ENCODE data around the gene RAE1. TPM values are rescaled to one million over a fixed set of nuclear protein-coding genes. Genes with fewer than 3 reads are reported as not detected.

RAE1 gene
- polyA plus RNA-seq, 1 donor: 66.4 TPM

DNA sequence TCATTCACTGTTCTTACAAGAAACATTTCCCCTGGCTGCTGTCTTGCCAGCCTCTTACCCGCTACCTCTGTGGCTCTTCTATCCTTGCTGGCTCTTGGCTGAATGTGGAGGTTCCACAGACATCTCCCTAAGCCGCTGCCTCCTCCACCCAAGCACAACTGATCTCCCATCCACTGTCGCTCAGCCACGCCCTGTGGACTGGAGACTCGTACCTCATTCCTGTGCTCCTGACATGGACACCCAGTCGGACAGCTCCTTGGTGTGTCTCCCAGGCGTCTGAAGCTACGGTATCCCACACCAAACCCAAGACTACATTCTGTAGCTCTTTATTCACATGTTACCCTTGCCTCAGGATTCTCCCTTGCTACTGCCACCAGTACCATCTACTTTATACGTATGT lies 19.3 kb downstream of the RAE1 start:
- DNase-seq: no peak

GRCh38 chr20:57371363-57371762 lies 20.3 kb downstream of the RAE1 start:
- DNase-seq: no peak

- no peak for DNase-seq
Observed at GRCh38 chr20:57372157-57372556, 21.1 kb downstream of the RAE1 start.

- DNase-seq: no peak
Observed at GRCh38 chr20:57372581-57373350, 21.7 kb downstream of the RAE1 start.

GRCh38 chr20:57374343-57374930 lies 23.4 kb downstream of the RAE1 start:
- DNase-seq: no peak

- DNase-seq: no peak
Observed at GRCh38 chr20:57374931-57375651, 24.0 kb downstream of the RAE1 start.

- DNase-seq: no peak
Observed at GRCh38 chr20:57375652-57376230, 24.7 kb downstream of the RAE1 start.

- no peak for DNase-seq
Observed at GRCh38 chr20:57377350-57377749, 26.3 kb downstream of the RAE1 start.

GRCh38 chr20:57378107-57378506 lies 27.1 kb downstream of the RAE1 start:
- DNase-seq: no peak

- no peak for DNase-seq
Observed at GRCh38 chr20:57378646-57379262, 27.7 kb downstream of the RAE1 start.

DNA sequence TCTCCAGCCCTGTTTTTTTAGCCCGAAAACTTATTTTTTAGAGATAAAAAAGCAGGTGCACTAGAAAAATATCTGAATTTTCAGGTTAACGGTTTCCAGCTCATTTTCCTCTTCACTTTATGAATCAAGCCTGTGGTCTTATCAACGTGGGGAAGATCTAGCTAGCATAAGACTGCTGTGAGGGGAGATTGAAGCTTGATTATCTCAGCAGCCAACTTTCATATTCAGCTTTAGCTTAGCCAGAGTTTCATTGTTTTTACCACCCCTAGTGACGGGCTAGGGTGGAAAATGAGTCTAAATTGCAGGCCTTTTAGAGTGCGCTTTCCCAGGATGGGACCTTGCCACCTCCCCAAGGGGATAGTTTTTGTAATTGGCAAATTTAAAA lies 28.2 kb downstream of the RAE1 start:
- no peak for DNase-seq

DNA sequence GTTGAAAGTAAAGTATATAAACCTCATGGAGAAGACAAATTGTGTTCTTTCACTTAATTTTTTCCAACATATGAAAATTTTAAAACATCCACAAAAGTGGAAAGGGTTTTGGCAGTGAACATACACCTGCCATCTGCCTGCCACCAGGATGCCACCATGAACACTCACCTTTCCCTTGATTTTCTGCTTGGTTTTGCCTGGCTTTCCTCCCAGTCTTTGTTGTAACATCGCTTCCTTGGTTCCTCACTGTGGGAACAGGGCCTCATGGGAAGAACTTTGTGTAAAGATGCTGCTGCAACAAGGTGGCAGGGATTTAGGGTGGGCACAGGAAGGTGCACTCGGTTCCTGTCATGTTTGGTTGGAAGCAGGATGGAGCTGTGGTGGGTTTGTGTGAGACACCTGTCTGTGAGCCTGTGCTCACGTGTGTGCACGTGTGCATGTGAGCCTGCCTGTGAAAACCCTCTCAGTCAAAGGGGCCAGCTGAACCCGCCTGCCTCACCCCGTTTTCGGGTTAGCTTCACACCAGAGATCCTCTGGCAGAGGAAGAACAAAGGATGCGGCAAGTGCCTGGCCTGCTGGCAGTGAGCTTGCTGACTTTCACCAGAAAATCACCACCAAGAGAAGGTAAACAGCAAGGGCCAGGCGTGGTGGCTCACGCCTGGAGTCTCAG lies 29.2 kb downstream of the RAE1 start:
- no peak for DNase-seq

DNA sequence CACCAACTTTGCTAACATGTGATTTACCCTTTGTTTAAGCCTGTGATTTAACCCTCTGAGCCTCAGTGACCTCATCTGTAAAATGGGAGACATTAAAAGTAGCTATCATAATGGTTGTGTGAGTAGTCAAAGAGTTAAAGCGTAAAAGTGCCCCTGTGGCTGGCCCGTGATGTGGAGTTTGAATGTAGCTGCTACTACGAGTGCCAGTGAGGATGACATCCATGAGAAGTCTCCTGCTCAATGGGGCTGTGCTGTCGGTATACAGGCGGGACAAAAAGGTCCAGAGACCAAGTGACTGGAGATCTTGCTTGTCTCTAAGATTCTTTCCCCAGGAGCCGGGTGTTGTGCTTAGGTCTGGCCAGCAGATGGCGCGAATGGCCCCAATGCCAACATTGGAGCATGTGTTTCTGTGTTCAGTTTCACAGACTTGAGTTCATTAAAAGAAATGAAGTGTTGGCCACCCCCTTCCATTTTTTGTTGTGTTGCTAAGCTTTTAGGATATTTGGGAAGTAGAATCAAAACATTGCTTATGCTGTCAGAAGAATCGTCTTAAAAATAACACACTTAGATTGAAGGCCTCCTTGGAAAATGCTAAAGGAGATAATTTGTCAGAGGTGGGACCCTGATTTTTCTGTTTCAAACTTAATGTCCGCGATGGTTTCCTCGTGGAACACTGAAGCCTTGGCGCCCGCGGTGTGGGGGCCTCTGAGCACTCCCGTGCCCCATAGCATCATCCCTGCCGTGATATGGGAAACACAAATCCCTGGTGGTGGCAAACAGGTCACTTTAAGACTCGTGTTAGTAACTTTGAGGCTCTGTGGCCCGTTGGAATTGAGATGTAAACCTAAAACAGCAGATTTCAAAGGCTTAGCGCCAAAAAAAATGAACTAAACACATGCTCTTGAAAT lies 30.8 kb downstream of the RAE1 start:
- DNase-seq: no peak

DNA sequence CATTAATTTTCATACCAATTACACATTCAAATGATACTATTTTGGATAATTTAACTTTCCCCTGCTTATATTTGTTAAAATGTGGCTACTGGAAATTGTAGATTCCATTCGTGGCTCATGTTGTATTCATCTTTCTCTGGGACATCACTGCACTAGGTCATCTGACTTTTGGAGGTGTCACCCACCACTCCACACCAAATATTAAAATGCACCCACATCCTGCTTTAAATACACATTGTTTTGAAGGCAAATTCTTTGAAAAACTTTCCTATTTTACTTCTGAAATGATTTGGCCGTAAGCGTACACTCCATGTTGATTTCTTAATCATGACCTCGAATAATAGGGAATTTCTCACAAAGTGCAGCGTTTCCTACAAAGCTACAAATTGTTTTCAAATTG lies 31.5 kb downstream of the RAE1 start:
- no peak for DNase-seq

GRCh38 chr20:57383447-57384347 lies 32.6 kb downstream of the RAE1 start:
- DNase-seq: no peak

GRCh38 chr20:57384486-57384885 lies 33.4 kb downstream of the RAE1 start:
- no peak for DNase-seq

DNA sequence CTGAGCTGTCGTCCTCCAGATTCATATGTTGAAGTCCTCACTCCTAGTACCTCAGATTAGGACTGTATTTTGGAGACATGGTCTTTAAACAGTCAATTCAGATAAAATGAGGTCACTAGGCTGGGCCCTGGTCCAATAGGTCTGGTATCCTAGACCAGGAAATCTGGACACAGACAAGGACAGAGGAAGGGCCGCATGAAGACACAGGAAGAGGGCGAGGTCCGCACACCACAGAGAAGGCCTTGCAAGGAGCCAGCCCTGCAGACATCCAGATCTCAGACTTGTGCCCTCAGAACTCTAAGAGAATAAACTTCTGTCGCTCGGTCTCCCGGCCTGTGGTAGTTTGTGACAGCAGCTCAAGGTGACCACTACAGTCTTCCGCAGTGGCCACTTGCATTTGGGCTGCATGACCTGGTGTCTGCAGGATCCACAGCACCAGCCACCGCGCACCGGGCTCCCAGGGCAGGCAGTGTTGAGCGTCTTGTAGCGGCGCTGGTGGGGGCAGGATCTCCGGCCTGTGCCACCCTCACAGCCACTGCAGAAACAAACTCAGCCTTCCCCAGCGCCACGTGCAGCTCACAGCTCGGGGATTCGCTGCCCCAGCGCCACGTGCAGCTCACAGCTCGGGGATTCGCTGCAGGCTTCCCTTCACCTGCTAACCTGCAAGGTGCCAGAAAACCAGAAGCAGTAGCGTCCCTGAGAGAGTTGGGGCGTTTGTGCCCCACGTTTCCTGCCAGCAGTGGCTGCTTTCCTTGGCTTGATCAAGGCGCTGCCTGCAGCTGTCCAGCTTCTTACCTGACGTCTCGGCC lies 34.1 kb downstream of the RAE1 start:
- no peak for DNase-seq

DNA sequence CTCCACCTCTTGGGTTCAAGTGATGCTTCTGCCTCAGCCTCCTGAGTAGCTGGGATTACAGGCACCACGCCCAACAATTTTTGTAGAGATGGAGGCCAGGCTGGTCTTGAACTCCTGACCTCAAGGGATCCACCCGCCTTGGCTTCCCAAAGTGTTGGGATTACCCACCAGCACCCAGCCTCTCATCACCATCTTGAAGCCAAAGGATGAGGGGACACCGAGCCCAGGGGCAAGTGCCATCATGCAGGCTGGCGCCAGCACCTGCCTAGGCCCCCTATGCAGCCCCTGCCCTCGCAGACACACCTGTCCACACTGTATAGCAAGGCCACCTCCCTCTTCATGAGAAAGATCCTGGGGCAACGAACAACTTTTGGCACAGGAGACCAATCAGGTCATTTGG lies 34.9 kb downstream of the RAE1 start:
- no peak for DNase-seq

GRCh38 chr20:57386762-57387161 lies 35.7 kb downstream of the RAE1 start:
- no peak for DNase-seq
